ENCODE results near the gene TMEM151B. TPM values are rescaled to one million over a fixed set of nuclear protein-coding genes. Genes with fewer than 3 reads are reported as not detected.

The TMEM151B gene
- total RNA-seq, 1 experiment from 2014 or later: not detected

DNA sequence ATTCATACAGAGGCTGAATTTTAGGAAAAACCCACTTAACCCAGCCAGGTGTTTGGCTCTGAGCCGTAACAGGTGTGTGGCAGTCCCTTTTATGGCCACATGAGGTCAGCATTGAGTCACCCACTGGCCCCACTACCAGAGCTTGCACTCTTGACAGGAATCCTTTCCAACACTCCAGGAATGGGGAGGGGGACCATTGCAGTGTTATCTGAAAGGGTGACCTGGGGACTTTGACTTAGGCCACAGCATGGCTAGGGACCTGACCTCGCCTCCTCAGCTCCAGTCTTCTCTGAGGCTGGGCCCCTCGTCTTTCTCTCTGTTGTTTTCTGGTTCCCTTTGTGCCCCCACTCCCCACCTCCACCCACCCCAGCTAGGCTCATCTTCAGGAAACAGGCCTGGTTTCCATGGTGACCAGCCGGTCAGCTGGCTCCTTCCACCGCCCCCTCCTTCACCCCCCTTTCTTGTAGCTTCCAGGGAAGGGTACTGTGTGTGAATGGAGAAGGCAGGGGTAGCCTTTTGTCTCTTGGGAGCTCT lies 2.1 kb upstream of the TMEM151B start:
- Histone ChIP-seq H3K36me3 (ENCODE audit: low read depth, low read length) (no peaks in the 10 kb centered on the region), H3F3A (ENCODE audit: low read length, unreplicated experiment) (no peaks in the 10 kb centered on the region), H3K9me3 (ENCODE audit: low read length) (no peaks in the 10 kb centered on the region), H3K4me1 (ENCODE audit: insufficient read depth, low read length) (peaks cover 16% of the 10 kb centered on the region), H4K20me1 (ENCODE audit: low read length) (no peaks in the 10 kb centered on the region), H3K79me2 (ENCODE audit: low read length) (peaks cover 17% of the 10 kb centered on the region), H3K4me3 (ENCODE audit: low read length) (no peak overlapping the region), H3K9me2 (replicated peaks; ENCODE audit: low read length) (no peaks in the 10 kb centered on the region), H3K4me2 (ENCODE audit: low read length) (no peak overlapping the region), H3K27ac (ENCODE audit: low read length) (no peak overlapping the region), H3K9ac (ENCODE audit: low read length) (no peak overlapping the region), H3K27me3 (ENCODE audit: low read length) (peaks cover 33% of the 10 kb centered on the region), H2AFZ (ENCODE audit: low read length) (no peak overlapping the region)
- ATAC-seq: no peak
- peak; percentile 76 for DNase-seq
- BruUV-seq (replicated peaks): no TSS peak
- intact Hi-C loops (cut with micrococcal nuclease): loop anchor here (1.0 to 5.0 kb wide), 2 partner anchors 34 to 70 kb away; no protein-coding TSS in a partner anchor
- CTCF ChIA-PET: interaction anchor here (0.6 to 1.9 kb wide), 3 partner anchors 45 to 169 kb away, joined by 3 to 7 read pairs (median 4); partner anchors contain the start of gene AARS2
- POLR2A ChIA-PET (ENCODE audit: unreplicated experiment): interaction anchor here (0.6 kb wide), 1 partner anchor 45 kb away, joined by 5 read pairs; the partner anchor contains the start of gene SLC29A1
- TF ChIP-seq EZH2 (IDR thresholded peaks at IDR 0.05; ENCODE audit: low read length, unreplicated experiment) (no peak), EZH2phosphoT487 (IDR thresholded peaks at IDR 0.05; ENCODE audit: borderline replicate concordance, low read length) (no peak)
- TF ChIP-seq, protein P1, sequence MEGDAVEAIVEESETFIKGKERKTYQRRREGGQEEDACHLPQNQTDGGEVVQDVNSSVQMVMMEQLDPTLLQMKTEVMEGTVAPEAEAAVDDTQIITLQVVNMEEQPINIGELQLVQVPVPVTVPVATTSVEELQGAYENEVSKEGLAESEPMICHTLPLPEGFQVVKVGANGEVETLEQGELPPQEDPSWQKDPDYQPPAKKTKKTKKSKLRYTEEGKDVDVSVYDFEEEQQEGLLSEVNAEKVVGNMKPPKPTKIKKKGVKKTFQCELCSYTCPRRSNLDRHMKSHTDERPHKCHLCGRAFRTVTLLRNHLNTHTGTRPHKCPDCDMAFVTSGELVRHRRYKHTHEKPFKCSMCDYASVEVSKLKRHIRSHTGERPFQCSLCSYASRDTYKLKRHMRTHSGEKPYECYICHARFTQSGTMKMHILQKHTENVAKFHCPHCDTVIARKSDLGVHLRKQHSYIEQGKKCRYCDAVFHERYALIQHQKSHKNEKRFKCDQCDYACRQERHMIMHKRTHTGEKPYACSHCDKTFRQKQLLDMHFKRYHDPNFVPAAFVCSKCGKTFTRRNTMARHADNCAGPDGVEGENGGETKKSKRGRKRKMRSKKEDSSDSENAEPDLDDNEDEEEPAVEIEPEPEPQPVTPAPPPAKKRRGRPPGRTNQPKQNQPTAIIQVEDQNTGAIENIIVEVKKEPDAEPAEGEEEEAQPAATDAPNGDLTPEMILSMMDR (conservative IDR thresholded peaks at IDR 0.05; ENCODE audit: low read depth, low read length): peak; percentile 95

DNA sequence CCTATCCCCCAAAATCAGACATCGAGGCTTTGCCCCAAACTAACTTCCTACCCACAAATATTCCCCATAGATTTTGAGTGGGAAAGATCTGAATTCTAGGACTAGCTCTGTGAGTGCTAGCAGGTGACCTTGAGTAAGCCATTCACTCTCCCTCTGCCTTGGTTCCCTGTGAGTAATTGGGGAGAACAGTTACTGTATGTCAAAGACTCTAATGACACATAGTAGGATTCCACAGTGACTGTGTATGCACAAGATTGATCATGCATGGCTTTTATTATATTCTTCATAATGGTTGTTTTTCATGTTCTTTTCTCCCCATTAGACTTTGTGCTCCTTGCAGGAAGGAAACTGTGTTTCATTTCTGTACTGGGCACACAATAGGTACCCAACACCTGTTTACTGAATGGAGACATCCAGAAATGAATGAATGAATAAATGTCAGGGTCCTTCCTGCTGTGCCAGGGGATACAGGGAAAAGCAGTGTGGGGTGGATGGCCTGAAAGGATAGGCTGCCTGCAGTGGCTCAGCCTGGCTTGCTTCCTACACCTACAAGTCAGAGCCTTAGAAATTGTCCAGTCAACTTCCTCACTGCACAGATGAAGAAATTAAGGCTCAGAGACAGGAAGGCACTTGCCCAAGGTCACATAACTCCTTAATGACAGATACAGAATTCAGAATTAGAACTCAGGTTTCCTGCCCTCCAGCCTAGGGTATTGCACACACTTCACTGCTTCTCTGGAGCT lies 901 bp upstream of the TMEM151B start:
- Histone ChIP-seq H3K9me3 (ENCODE audit: low read length) (no peaks in the 10 kb centered on the region), H3K27ac (ENCODE audit: low read length) (no peak overlapping the region), H3K36me3 (ENCODE audit: low read depth, low read length) (no peaks in the 10 kb centered on the region), H3K9me2 (replicated peaks; ENCODE audit: low read length) (no peaks in the 10 kb centered on the region), H3F3A (ENCODE audit: low read length, unreplicated experiment) (no peaks in the 10 kb centered on the region), H4K20me1 (ENCODE audit: low read length) (no peaks in the 10 kb centered on the region), H3K4me1 (ENCODE audit: insufficient read depth, low read length) (peaks cover 4% of the 10 kb centered on the region), H3K79me2 (ENCODE audit: low read length) (peaks cover 6% of the 10 kb centered on the region), H3K27me3 (ENCODE audit: low read length) (peaks cover 33% of the 10 kb centered on the region), H3K9ac (ENCODE audit: low read length) (no peak overlapping the region), H2AFZ (ENCODE audit: low read length) (no peak overlapping the region), H3K4me2 (ENCODE audit: low read length) (no peak overlapping the region), H3K4me3 (ENCODE audit: low read length) (no peak overlapping the region)
- BruUV-seq (replicated peaks): no TSS peak
- POLR2A ChIA-PET (ENCODE audit: unreplicated experiment): no interaction called here
- TF ChIP-seq, protein P1 (conservative IDR thresholded peaks at IDR 0.05; ENCODE audit: low read depth, low read length): no peak
- TF ChIP-seq EZH2phosphoT487 (IDR thresholded peaks at IDR 0.05; ENCODE audit: borderline replicate concordance, low read length) (no peak), EZH2 (IDR thresholded peaks at IDR 0.05; ENCODE audit: low read length, unreplicated experiment) (no peak)
- CTCF ChIA-PET: no interaction called here
- no peak for ATAC-seq
- DNase-seq: no peak
- intact Hi-C loops (cut with micrococcal nuclease): loop anchor here (5.0 kb wide), 1 partner anchor 33 kb away; no protein-coding TSS in a partner anchor

All from PC-3 (cell line).